SK-N-SH (cell line): ENCODE measurements around the gene ALX3. TPM values are rescaled to one million over a fixed set of nuclear protein-coding genes. Genes with fewer than 3 reads are reported as not detected.

Source experiments
- CTCF ChIA-PET: fragments of 300-600, 350-600 bp; formaldehyde crosslinking; extraction: SDS; loops from one replicate; lab custom pipeline; 2021; lab: Yijun Ruan, JAX
- POLR2A ChIA-PET: fragments of 350-600 bp; sonication (Branson Sonifier 250); formaldehyde crosslinking; extraction: SDS; loops from one replicate; lab custom pipeline; 2020; ENCODE audit warnings: antibody characterized with exemption, inconsistent platforms; lab: Yijun Ruan, JAX
- DNase-seq: peaks from one replicate; pipeline ENCODE4 v3.0.0; 2012
- H2AFZ ChIP-seq: fragments of 200-600 bp; sonication (generic); 2 replicates; pipeline ENCODE4 v1.8.1; 2016; ENCODE audit warnings: antibody characterized with exemption, mild to moderate bottlenecking, low read depth
- H3F3A ChIP-seq: fragments of 200-600 bp; sonication (generic); replicated peaks from 2 replicates; pipeline ENCODE3; 2016; ENCODE audit warnings: antibody characterized with exemption, mild to moderate bottlenecking; ENCODE audit not compliant: insufficient read depth
- H3K27ac ChIP-seq, 2 experiments: fragments of 200-500 bp in 1 of 2; fragments of 200-600 bp in 1 of 2; sonication (Bioruptor generic) in 1 of 2; sonication (generic), shearing (Covaris generic) in 1 of 2; 2 replicates each; pipeline versions ENCODE4 v1.5.1 to v1.6.1; 2014 to 2016; ENCODE audit warnings: low read depth in 2 of 2, inconsistent platforms in 1 of 2, low read length in 1 of 2, mild to moderate bottlenecking in 1 of 2, mixed read lengths in 1 of 2
- H3K27me3 ChIP-seq: fragments of 200-600 bp; sonication (generic), shearing (Covaris generic); 2 replicates; pipeline ENCODE4 v1.6.1; 2016; ENCODE audit warnings: mixed run types; ENCODE audit not compliant: insufficient read depth
- H3K36me3 ChIP-seq, 2 experiments: fragments of 200-500 bp in 1 of 2; fragments of 200-600 bp in 1 of 2; sonication (Bioruptor generic) in 1 of 2; sonication (generic) in 1 of 2; replicated peaks in 1 of 2; 2 replicates each; pipeline versions ENCODE3 to v1.5.1; 2014 to 2016; ENCODE audit warnings: low read length in 1 of 2, mild to moderate bottlenecking in 1 of 2; ENCODE audit not compliant: insufficient read depth in 2 of 2, control insufficient read depth in 1 of 2
- H3K4me1 ChIP-seq, 2 experiments: fragments of 200-500 bp in 1 of 2; fragments of 200-600 bp in 1 of 2; sonication (Bioruptor generic) in 1 of 2; sonication (generic), shearing (Covaris generic) in 1 of 2; 2 replicates each; pipeline versions ENCODE4 v1.5.1 to v1.6.1; 2014 to 2016; ENCODE audit warnings: low read depth in 1 of 2, low read length in 1 of 2, mixed run types in 1 of 2; ENCODE audit not compliant: insufficient read depth in 2 of 2, control insufficient read depth in 1 of 2
- H3K4me2 ChIP-seq: fragments of 200-600 bp; sonication (generic), shearing (Covaris generic); 2 replicates; pipeline ENCODE4 v1.6.1; 2017; ENCODE audit warnings: mixed run types
- H3K4me3 ChIP-seq, 2 experiments: fragments of 200-500 bp in 1 of 2; fragments of 200-600 bp in 1 of 2; sonication (Bioruptor generic) in 1 of 2; sonication (generic), shearing (Covaris generic) in 1 of 2; 2 replicates each; pipeline versions ENCODE4 v1.5.1 to v1.8.1; 2014 to 2016; ENCODE audit warnings: low read depth in 2 of 2, inconsistent platforms in 1 of 2, low read length in 1 of 2, mild to moderate bottlenecking in 1 of 2, mixed read lengths in 1 of 2, moderate library complexity in 1 of 2
- H3K79me2 ChIP-seq: fragments of 200-600 bp; sonication (generic); 2 replicates; pipeline ENCODE4 v1.8.1; 2017; ENCODE audit warnings: mild to moderate bottlenecking; ENCODE audit not compliant: insufficient read depth
- H3K9ac ChIP-seq: fragments of 200-600 bp; sonication (generic); 2 replicates; pipeline ENCODE4 v1.6.1; 2017; ENCODE audit warnings: mixed run types
- H3K9me2 ChIP-seq: fragments of 200-600 bp; sonication (generic); 2 replicates; pipeline ENCODE4 v1.6.1; 2017; ENCODE audit warnings: mixed run types
- H3K9me3 ChIP-seq: fragments of 200-600 bp; sonication (generic); 2 replicates; pipeline ENCODE4 v1.6.1; 2017; ENCODE audit warnings: mixed run types, mild to moderate bottlenecking, moderate library complexity
- H4K20me1 ChIP-seq: fragments of 200-600 bp; sonication (generic); 2 replicates; pipeline ENCODE4 v1.6.1; 2017; ENCODE audit warnings: mild to moderate bottlenecking, mixed run types; ENCODE audit not compliant: insufficient read depth
- CHD2 ChIP-seq: fragments of 150-350 bp; IDR thresholded peaks from 2 replicates; pipeline ENCODE4 v1.6.1; 2018; ENCODE audit warnings: low read length; ENCODE audit not compliant: partially characterized antibody
- ELF1 ChIP-seq: IDR thresholded peaks from 2 replicates; pipeline ENCODE4 v1.4.0; 2012
- EP300 ChIP-seq, 2 experiments: IDR thresholded peaks; 2 replicates each; pipeline versions ENCODE4 v1.4.0 to v1.6.1; 2012; ENCODE audit warnings: borderline replicate concordance in 1 of 2, low read depth in 1 of 2, low read length in 1 of 2
- EZH2phosphoT487 ChIP-seq: fragments of 200-600 bp; sonication (generic); IDR thresholded peaks from 2 replicates; pipeline ENCODE4 v1.6.1; 2017; ENCODE audit warnings: low read depth, mixed run types, mild to moderate bottlenecking, antibody characterized with exemption, moderate library complexity, borderline replicate concordance
- FOSL2 ChIP-seq: IDR thresholded peaks from 2 replicates; pipeline ENCODE4 v1.4.0; 2012; ENCODE audit warnings: low read depth, mild to moderate bottlenecking, moderate library complexity, borderline replicate concordance
- GABPA ChIP-seq: IDR thresholded peaks from 2 replicates; pipeline ENCODE4 v1.4.0; 2012; ENCODE audit warnings: low read depth, mild to moderate bottlenecking
- GATA2 ChIP-seq: sonication (generic); formaldehyde crosslinking; IDR thresholded peaks from 2 replicates; pipeline ENCODE4 v1.5.0; 2020; ENCODE audit warnings: mild to moderate bottlenecking, missing genetic modification reagents
- JUND ChIP-seq: IDR thresholded peaks from 2 replicates; pipeline ENCODE4 v1.4.0; 2012
- MEF2A ChIP-seq: IDR thresholded peaks from 2 replicates; pipeline ENCODE4 v1.4.0; 2012; ENCODE audit warnings: low read depth, borderline replicate concordance
- MXI1 ChIP-seq: IDR thresholded peaks from 2 replicates; pipeline ENCODE4 v1.6.1; 2012; ENCODE audit warnings: mild to moderate bottlenecking, low read depth, low read length, improper control_type of control experiment
- RCOR1 ChIP-seq: fragments of 150-350 bp; IDR thresholded peaks from 2 replicates; pipeline ENCODE4 v1.6.1; 2017; ENCODE audit warnings: antibody characterized with exemption, low read length
- RFX5 ChIP-seq: IDR thresholded peaks from 2 replicates; pipeline ENCODE4 v1.6.1; 2012; ENCODE audit warnings: mild to moderate bottlenecking, improper control_type of control experiment, low read length
- SMC3 ChIP-seq: IDR thresholded peaks from 2 replicates; pipeline ENCODE4 v1.6.1; 2012; ENCODE audit warnings: low read depth, low read length, improper control_type of control experiment
- TAF1 ChIP-seq: IDR thresholded peaks from 2 replicates; pipeline ENCODE4 v1.6.1; 2012; ENCODE audit warnings: low read depth, mild to moderate bottlenecking, low read length, moderate library complexity, borderline replicate concordance
- TCF12 ChIP-seq: IDR thresholded peaks from 2 replicates; pipeline ENCODE4 v1.4.0; 2012
- YY1 ChIP-seq: IDR thresholded peaks from 2 replicates; pipeline ENCODE4 v1.4.0; 2012; ENCODE audit warnings: low read depth, mild to moderate bottlenecking
- WGBS: methylation state at CpG from one replicate; pipeline ENCODE4 v1.1.6; 2017; ENCODE audit warnings: low lambda C conversion rate; 5-methylcytosine and 5-hydroxymethylcytosine counted together
- polyA plus RNA-seq, 3 experiments: library from polyadenylated mRNA; depleted of rRNA; stranded (reverse); fragments of >200 nt; gene quantifications; 2 replicates each; pipeline ENCODE4 v1.2.3, GENCODE V29; 2012
- TF ChIP-seq, protein P1 (sequence below): IDR thresholded peaks from 2 replicates; pipeline ENCODE4 v1.4.0; 2012; ENCODE audit warnings: low read depth, borderline replicate concordance
- TF ChIP-seq, protein P2 (sequence below): fragments of 200-600 bp; sonication (generic); IDR thresholded peaks from 2 replicates; pipeline ENCODE4 v1.6.1; 2017; ENCODE audit warnings: antibody characterized with exemption, mild to moderate bottlenecking, moderate library complexity

The ALX3 gene
- polyA plus RNA-seq, 1 of the 3 experiments (the other 2 are of a cell fraction), result not detected

DNA sequence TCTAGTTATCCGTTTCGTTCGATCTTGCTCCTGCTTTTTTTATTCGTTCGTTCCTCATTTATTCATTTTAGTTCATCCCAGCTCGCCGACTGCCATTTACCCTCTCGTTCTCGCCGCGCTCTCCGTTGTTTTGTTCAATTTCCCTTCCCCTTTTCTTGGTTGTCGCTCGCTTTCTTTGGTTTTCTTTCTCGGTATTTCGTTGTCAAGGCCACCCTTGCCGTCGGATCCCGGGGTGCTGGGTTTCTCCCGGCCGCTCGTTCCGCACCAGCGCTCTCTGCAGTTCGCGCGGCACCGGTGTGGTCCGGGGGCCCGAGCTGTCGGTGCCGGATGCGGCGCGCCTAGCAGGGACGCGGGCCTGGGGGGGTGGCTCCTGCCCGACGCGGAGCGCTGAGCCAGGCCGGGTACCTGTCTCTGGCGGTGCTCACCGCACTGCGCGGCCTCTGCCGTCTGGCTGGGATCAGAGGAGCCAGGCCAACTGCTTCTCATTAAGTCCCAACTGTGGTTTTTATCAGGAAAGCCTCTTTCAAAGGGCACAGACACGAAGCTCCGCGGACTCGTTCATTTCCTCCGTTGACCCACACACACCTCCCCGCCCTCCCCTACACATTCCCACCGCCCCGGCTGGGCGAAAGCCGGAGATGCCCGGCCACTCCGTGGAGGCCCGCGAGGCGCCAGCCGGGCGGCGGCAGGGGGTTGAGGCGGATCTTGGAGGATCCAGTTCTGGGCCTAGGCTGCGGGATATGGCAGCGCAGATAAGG is 1.6 kb downstream of the ALX3 start:
- ChIA-PET CTCF (interaction anchor here (1.2 to 42.0 kb wide), 5 partner anchors 8 to 31 kb away, joined by 3 to 1768 read pairs (median 5); partner anchors contain the start of gene UBL4B), POLR2A (no interaction called here)
- H3K36me3 ChIP-seq, result no peaks in the 10 kb centered on the region
- H3K27me3 ChIP-seq, result no peaks in the 10 kb centered on the region; the same call in 1 of the 2 replicates
- H3F3A ChIP-seq, result no peaks in the 10 kb centered on the region
- 71% methylated on average over 55 of the region's 68 CpGs for WGBS
- no peak overlapping the region for H3K9ac ChIP-seq
- no peaks in the 10 kb centered on the region for H3K9me3 ChIP-seq
- no peak overlapping the region for H3K4me2 ChIP-seq
- H3K4me1 ChIP-seq, result peaks cover 0 to 25% of the 10 kb centered on the region in 2 experiments; a peak in 2 of 4 replicates
- H3K9me2 ChIP-seq, result no peaks in the 10 kb centered on the region
- TF ChIP-seq FOSL2 (no peak), TAF1 (no peak), RFX5 (no peak)
- TF ChIP-seq, protein P1, sequence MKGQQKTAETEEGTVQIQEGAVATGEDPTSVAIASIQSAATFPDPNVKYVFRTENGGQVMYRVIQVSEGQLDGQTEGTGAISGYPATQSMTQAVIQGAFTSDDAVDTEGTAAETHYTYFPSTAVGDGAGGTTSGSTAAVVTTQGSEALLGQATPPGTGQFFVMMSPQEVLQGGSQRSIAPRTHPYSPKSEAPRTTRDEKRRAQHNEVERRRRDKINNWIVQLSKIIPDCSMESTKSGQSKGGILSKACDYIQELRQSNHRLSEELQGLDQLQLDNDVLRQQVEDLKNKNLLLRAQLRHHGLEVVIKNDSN, result no peak
- H4K20me1 ChIP-seq, result no peaks in the 10 kb centered on the region
- H3K4me3 ChIP-seq, result no peak overlapping the region
- H3K79me2 ChIP-seq, result no peaks in the 10 kb centered on the region
- no peak for DNase-seq
- H3K27ac ChIP-seq, result no peak overlapping the region
- no peak overlapping the region for H2AFZ ChIP-seq

DNA sequence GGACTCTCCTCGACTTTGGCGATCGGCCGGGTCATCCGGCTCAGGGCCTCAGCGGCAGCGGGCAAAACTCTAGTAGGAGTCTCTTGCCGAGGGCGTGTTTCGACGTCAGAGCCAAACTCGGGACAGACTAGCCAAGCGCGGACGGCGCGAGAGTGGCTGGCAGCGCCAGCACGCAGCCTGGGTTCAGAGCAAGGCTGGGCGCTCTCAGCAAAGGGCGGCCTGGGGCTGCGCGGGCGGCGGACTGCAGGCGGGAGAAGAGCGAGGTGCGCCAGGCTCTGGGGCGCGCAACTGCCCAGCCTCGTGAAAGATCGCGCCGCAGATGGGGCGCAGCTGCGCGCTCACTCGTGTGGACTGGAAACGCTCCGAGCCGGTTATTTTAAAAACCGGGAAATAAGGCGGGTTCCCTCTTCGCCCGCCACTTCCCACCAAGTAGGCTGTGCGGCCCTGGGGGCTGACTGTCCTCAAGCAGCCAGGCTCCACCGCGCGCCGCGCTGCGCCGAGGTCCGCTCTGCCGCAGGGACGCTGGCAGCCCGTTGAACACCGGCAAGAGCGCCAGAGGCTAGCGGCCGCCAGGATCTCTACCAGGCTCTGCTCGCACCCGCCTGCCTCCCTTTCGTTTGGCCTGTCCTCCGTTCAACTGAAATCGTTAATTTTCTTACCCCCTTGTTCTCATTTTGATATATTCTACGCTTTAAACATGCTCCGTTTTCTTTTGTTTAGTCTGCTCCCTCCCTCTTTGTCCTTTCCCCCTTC is 2.4 kb downstream of the ALX3 start:
- CTCF ChIA-PET, result interaction anchor here (1.2 to 42.0 kb wide), 4 partner anchors 8 to 32 kb away, joined by 3 to 1768 read pairs (median 4); partner anchors contain the start of gene UBL4B
- no peaks in the 10 kb centered on the region for H3K9me3 ChIP-seq
- no peak for TF ChIP-seq RFX5
- TF ChIP-seq CHD2, result no peak
- no peak for TF ChIP-seq SMC3
- TF ChIP-seq, protein P2, sequence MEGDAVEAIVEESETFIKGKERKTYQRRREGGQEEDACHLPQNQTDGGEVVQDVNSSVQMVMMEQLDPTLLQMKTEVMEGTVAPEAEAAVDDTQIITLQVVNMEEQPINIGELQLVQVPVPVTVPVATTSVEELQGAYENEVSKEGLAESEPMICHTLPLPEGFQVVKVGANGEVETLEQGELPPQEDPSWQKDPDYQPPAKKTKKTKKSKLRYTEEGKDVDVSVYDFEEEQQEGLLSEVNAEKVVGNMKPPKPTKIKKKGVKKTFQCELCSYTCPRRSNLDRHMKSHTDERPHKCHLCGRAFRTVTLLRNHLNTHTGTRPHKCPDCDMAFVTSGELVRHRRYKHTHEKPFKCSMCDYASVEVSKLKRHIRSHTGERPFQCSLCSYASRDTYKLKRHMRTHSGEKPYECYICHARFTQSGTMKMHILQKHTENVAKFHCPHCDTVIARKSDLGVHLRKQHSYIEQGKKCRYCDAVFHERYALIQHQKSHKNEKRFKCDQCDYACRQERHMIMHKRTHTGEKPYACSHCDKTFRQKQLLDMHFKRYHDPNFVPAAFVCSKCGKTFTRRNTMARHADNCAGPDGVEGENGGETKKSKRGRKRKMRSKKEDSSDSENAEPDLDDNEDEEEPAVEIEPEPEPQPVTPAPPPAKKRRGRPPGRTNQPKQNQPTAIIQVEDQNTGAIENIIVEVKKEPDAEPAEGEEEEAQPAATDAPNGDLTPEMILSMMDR, result no peak
- no peak for TF ChIP-seq MXI1
- no peak for TF ChIP-seq YY1
- TF ChIP-seq TCF12, result no peak
- TF ChIP-seq GATA2 (CRISPR knock-in tag), result no peak
- TF ChIP-seq, protein P1, result no peak
- no peak for TF ChIP-seq EZH2phosphoT487
- TF ChIP-seq RCOR1, result no peak
- TF ChIP-seq ELF1, result no peak
- TF ChIP-seq GABPA, result no peak
- no peak for TF ChIP-seq EP300 (IDR thresholded peaks at IDR 0.05; ENCODE audit: borderline replicate concordance in 1 of 2, low read depth in 1 of 2, low read length in 1 of 2)
- no peak for TF ChIP-seq JUND
- TF ChIP-seq FOSL2, result no peak
- TF ChIP-seq MEF2A, result no peak
- TF ChIP-seq, all 33 proteins: peak for 0
- Histone ChIP-seq H3K79me2 (no peaks in the 10 kb centered on the region), H3K9ac (no peak overlapping the region), H3K27ac (no peak overlapping the region), H3K4me3 (no peak overlapping the region), H3K4me2 (no peak overlapping the region), H3F3A (no peaks in the 10 kb centered on the region), H3K27me3 (no peaks in the 10 kb centered on the region; the same call in 1 of the 2 replicates), H3K9me2 (no peaks in the 10 kb centered on the region), H3K36me3 (no peaks in the 10 kb centered on the region), H2AFZ (no peak overlapping the region), H3K4me1 (peaks cover 0 to 29% of the 10 kb centered on the region in 2 experiments; a peak in 3 of 4 replicates), H4K20me1 (no peaks in the 10 kb centered on the region)
- 87% methylated on average over 61 of the region's 68 CpGs for WGBS
- no peak for DNase-seq
- POLR2A ChIA-PET, result no interaction called here
